Stomach (tissue), 4 donors: ENCODE measurements around the gene SLC25A48.

Experiments used
- CTCF ChIP-seq, 7 experiments: fragments of 450-650 bp in 4 of 7; fragments of 200-600 bp in 3 of 7; sonication (generic) in 3 of 7; IDR thresholded peaks; one replicate each; pipeline ENCODE4 v1.5.1; 2016 to 2019; ENCODE audit warnings: antibody characterized with exemption in 7 of 7, control low read depth in 2 of 7, mild to moderate bottlenecking in 1 of 7
- EP300 ChIP-seq: sonication (generic); formaldehyde crosslinking; IDR thresholded peaks from one replicate; pipeline ENCODE4 v1.6.1; 2017; ENCODE audit warnings: antibody characterized with exemption
- POLR2A ChIP-seq, 4 donors: fragments of 450-650 bp; IDR thresholded peaks; one replicate each; pipeline ENCODE4 v1.6.1; 2016; ENCODE audit warnings: antibody characterized with exemption in 4 of 4, control low read depth in 2 of 4, mild to moderate bottlenecking in 1 of 4, moderate library complexity in 1 of 4
- POLR2AphosphoS5 ChIP-seq, 3 donors: sonication (generic); formaldehyde crosslinking; IDR thresholded peaks; one replicate each; pipeline ENCODE4 v1.6.1; 2016; ENCODE audit warnings: antibody characterized with exemption in 3 of 3

- TF ChIP-seq CTCF (IDR thresholded peaks at IDR 0.05): no peak
- TF ChIP-seq POLR2AphosphoS5 (IDR thresholded peaks at IDR 0.05): no peak
- TF ChIP-seq EP300: no peak
- no peak for TF ChIP-seq POLR2A (IDR thresholded peaks at IDR 0.05)
Observed at GRCh38 chr5:135880278-135880677, 45.8 kb downstream of the SLC25A48 start.
